GM12891 (cell line): Measurements from ENCODE around the gene MLH3.
"Not testable (repeated sequence)": the region's sequence is repeated elsewhere in the genome, so short reads cannot be mapped to it uniquely, and the experiment has no call there.

Experiments used
- DNase-seq: peaks from one replicate; pipeline ENCODE4 v3.0.0; 2011; ENCODE audit warnings: low spot score; ENCODE audit not compliant: insufficient read length
- FAIRE-seq: peaks from 2 replicates; lab custom pipeline; 2011; peaks lifted over from hg19 to GRCh38; lab: Jason Lieb, UNC
- PAX5 ChIP-seq: IDR thresholded peaks from 2 replicates; pipeline ENCODE4 v1.6.1; 2011; ENCODE audit warnings: low read length, moderate library complexity, mild to moderate bottlenecking; ENCODE audit not compliant: insufficient read depth, severe bottlenecking
- POLR2A ChIP-seq: IDR thresholded peaks from 2 replicates; pipeline ENCODE4 v1.6.1; 2011; ENCODE audit warnings: low read depth, low read length, control low read depth
- POLR2AphosphoS5 ChIP-seq: IDR thresholded peaks from 2 replicates; pipeline ENCODE4 v1.6.1; 2011; ENCODE audit warnings: low read depth, low read length, control low read depth
- POU2F2 ChIP-seq: IDR thresholded peaks from 2 replicates; pipeline ENCODE4 v1.6.1; 2011; ENCODE audit warnings: low read depth, mild to moderate bottlenecking, control low read depth, low read length, moderate library complexity
- SPI1 ChIP-seq: IDR thresholded peaks from 2 replicates; pipeline ENCODE4 v1.6.1; 2011; ENCODE audit warnings: low read depth, low read length, control low read depth
- TAF1 ChIP-seq: IDR thresholded peaks from 2 replicates; pipeline ENCODE4 v1.6.1; 2011; ENCODE audit warnings: low read depth, low read length, control low read depth

The MLH3 gene

GRCh38 chr14:75068294-75069120, 17.2 kb upstream of the MLH3 start:
- DNase-seq, result no peak
- TF ChIP-seq POU2F2 (no peak), POLR2A (no peak), POLR2AphosphoS5 (no peak), PAX5 (no peak), SPI1 (no peak), TAF1 (no peak)
- FAIRE-seq, result peak; percentile 54

DNA sequence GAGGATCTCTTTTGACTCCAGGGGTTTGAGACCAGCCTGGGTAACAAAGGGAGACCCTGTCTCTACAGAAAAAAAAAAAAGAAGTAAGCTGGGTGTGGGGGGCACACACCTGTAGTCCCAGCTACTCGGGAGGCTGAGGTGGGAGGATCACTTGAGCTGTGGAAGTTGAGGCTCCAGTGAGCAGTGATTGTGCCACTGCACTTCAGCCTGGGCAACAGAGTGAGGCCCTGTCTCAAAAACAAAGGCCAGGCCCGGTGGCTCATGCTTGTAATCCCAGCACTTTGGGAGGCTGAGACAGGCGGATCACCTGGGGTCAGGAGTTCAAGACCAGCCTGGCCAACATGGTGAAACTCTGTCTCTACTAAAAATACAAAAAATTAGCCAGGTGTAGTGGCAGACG, 16.5 kb upstream of the MLH3 start:
- FAIRE-seq, DNase-seq: not testable (repeated sequence)

DNA sequence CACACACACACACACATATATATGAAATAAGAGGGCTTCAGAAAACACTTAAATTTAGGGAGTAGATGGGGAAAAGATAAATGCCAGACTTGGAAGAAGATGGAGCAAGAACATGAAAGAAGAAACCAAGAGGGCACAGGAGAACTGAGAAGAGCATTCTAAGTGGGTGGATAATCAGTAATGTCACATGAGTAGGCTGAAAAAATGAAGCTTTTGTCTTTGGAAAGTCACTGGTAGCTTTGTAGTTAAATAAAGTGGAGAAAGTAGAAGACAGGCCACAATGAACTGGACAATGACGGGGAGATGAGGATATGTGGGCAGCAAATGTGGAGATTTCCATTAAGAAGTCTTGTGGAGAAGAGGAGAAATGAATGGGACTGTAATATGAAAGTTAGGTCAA, 15.9 kb upstream of the MLH3 start:
- FAIRE-seq (no peak), DNase-seq (no peak)
- no peak for TF ChIP-seq POLR2AphosphoS5
- TF ChIP-seq POLR2A, result no peak
- TF ChIP-seq PAX5, result no peak
- no peak for TF ChIP-seq TAF1
- TF ChIP-seq SPI1, result no peak
- TF ChIP-seq POU2F2, result no peak

- no peak for TF ChIP-seq POLR2AphosphoS5
- no peak for DNase-seq
- FAIRE-seq, result no peak
These were observed 15.4 kb upstream of the MLH3 start for GRCh38 chr14:75066691-75067090.

- DNase-seq (no peak), FAIRE-seq (no peak)
- no peak for TF ChIP-seq PAX5
- TF ChIP-seq TAF1, result no peak
- TF ChIP-seq POLR2AphosphoS5, result no peak
- TF ChIP-seq POU2F2, result no peak
- no peak for TF ChIP-seq POLR2A
- no peak for TF ChIP-seq SPI1
These were observed 12.9 kb upstream of the MLH3 start for GRCh38 chr14:75064205-75064567.

- DNase-seq (peak; percentile 74), FAIRE-seq (peak; percentile 91)
- TF ChIP-seq PAX5 (no peak), POU2F2 (no peak), TAF1 (0 out of 2 replicates have a peak, but pooled peaks have one; percentile 9), POLR2AphosphoS5 (0 out of 2 replicates have a peak, but pooled peaks have one; percentile 38)
These were observed 12.4 kb upstream of the MLH3 start, which contains the start of gene ACYP1 for GRCh38 chr14:75063491-75064204. ACYP1 (minus strand) TSS chr14:75064024; CDS start chr14:75063553, 471 bp downstream.

DNA sequence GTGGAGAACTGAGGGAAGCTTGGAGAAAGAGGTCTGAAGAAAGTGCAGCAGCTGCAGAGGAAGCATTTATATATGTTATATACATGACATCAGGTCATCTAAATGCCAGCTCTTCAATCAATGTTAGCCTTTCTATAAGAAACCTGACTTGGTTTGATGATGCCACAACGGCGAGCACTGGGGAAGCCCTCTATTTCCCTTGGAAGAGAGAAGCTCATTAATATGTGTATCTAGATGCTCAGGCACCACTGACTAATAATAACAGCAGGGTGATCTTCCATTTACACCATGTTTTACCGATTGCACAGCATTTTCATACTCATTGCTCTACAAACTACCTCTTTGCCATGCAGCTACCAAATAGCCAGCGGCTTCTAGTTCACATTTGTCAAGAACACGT, 11.7 kb upstream of the MLH3 start:
- FAIRE-seq (peak; percentile 13), DNase-seq (no peak)
- TF ChIP-seq PAX5 (no peak), SPI1 (no peak), POU2F2 (no peak), POLR2AphosphoS5 (no peak), TAF1 (no peak), POLR2A (no peak)

GRCh38 chr14:75060420-75060819, 9.2 kb upstream of the MLH3 start:
- no peak for DNase-seq
- TF ChIP-seq SPI1 (no peak), PAX5 (no peak), TAF1 (no peak), POLR2AphosphoS5 (no peak)
- FAIRE-seq, result no peak

DNA sequence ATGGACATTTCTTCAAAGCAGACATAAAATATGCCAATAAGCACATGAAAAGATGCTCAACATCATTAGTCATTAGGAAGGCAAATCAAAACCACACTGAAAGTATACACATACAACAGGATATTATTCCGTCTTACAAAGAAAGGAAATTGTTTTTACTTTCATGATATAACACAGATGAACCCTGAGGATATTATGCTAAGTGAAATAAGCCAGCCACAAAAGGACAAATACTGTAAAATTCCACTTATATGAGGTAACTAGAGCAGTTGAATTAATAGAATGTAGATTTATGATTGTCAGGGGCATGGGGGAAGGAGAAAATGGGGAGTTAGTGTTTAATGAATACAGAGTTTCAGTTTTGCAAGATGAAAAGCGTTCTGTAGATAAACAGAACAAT, 8.4 kb upstream of the MLH3 start:
- TF ChIP-seq POLR2A, result no peak
- no peak for TF ChIP-seq TAF1
- no peak for TF ChIP-seq POU2F2
- TF ChIP-seq SPI1, result no peak
- no peak for TF ChIP-seq POLR2AphosphoS5
- TF ChIP-seq PAX5, result no peak
- FAIRE-seq (no peak), DNase-seq (no peak)

GRCh38 chr14:75054421-75054820, 3.2 kb upstream of the MLH3 start:
- no peak for FAIRE-seq
- DNase-seq, result no peak
- no peak for TF ChIP-seq PAX5
- no peak for TF ChIP-seq TAF1
- TF ChIP-seq POLR2A, result no peak
- TF ChIP-seq POU2F2, result no peak
- no peak for TF ChIP-seq SPI1
- TF ChIP-seq POLR2AphosphoS5, result no peak
